Occipital lobe (tissue), 2 donors: ENCODE measurements around the gene NFYC. TPM values are rescaled to one million over a fixed set of nuclear protein-coding genes. Genes with fewer than 3 reads are reported as not detected.

ENCODE experiments used
- DNase-seq: peaks from one replicate; lab custom pipeline; 2025; lab: John Stamatoyannopoulos, UW
- total RNA-seq: library from RNA; depleted of rRNA; stranded (reverse); fragments of >200 nt; gene quantifications from one replicate; pipeline ENCODE4 v1.2.3, GENCODE V29; 2014

The NFYC gene
- total RNA-seq, 1 donor from 2014 or later: 34.6 TPM

DNA sequence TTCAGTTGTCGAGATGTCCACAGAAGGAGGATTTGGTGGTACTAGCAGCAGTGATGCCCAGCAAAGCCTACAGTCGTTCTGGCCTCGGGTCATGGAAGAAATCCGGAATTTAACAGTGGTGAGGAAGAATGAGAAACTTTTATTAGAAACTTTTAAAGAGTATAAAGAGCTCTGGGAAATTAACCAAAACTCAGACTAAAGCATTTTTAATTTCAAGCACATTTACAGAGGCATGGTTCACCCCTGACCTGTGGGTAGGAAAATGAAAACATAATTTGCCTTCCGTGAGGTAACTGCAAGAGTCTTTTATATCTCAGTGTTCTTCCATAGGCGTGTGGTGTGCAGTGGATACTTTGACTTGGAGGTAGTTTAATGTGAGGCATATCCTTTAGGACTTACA is 47.3 kb downstream of the NFYC start:
- DNase-seq: no peak

DNA sequence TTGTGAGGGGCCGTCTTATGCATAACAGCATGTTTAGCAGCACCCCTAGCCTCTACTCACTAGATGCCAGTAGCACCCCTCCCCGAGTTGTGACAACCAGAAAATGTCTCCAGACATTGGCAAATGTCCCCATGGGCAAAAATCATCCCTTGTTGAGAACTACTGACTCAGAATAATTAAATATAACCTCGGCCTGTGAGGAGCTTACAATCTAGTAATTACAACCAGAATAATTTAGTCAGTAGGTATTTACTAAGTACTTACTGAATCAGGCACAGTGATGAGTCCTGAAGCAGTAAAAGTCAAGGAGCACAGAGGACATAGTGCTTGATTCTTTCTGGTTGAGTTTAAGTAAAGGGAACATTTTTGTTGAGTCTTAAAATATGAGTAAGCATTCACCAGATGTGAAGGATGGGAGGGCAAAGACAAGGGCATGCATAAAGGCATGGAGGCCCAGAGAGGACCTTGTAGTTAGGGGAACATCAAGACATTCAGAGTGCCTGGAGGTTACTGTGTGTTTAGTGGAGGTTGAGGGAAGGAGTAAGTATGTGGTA is 48.0 kb downstream of the NFYC start:
- no peak for DNase-seq

DNA sequence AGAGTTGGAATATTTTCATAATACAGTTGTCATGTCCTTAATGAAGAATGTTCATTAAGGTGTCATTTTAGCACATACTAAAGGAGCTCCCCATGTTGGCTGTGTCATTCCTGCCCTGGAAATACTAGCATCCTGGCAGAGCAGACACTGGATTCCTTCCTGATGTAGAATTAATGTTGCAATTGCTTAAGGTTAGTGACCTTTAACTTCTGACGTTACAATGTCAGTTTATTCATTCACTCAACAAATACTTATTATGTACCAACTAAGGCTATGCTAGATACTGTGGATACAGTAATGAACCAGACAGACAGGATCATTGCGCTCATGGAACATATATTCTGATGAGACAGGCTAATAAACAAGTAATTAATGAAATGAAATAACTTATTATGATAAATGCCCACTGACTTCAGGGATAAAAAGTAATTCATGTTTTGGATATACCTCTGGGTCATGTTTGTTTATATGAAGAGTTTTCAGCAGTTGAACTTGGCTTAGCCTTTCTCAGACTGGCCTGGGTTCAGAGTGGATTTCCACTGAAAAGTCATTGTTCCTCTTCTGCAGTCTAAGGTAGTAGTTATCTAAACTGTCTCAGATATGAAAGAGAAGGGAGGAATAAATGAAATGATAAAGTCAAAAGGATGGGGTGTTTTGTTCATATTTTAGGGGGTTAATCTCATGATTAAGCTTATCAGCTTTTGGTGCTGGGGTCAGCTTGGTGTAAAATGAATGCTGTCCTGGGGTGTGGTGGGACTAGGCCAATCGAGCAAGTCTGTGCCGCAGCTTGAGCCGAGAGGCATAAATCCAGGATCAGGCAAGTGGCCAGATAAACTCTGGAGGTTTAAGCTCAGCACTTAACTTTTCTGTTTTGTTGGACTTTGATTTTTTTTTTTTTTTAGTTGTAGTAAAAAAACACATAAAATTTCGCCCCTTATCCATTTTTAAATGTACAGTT is 48.8 kb downstream of the NFYC start:
- no peak for DNase-seq

DNA sequence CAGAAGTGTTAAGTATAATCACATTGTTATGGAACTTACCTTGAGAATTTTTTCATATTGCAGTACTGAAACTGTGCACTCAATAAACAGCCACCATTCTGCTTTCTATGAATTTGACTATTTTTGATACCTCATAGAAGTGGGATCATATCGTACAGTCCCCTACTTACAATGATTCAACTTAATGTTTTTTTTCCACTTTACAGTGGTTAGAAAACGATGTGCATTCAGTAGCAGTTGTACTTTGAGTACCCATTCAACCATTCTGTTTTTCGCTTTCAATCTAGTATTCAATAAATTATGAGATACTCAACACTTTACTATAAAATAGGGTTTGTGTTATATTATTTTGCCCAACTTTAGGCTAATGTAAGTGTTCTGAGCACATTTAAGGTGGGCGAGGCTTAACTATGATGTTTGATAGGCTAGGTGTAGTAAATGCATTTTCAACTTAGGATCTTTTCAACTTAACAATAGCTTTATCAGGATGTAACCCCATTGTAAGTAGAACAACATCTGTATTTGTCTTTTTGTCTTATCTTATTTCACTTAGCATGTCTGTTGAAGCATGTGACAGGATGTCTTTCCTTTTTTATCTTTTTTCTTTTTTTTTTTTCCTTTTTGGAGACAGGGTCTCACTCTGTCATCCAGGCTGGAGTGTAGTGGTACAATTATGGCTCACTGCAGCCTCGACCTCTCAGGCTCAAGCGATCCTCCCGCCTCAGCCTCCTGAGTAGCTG is 49.7 kb downstream of the NFYC start:
- no peak for DNase-seq

DNA sequence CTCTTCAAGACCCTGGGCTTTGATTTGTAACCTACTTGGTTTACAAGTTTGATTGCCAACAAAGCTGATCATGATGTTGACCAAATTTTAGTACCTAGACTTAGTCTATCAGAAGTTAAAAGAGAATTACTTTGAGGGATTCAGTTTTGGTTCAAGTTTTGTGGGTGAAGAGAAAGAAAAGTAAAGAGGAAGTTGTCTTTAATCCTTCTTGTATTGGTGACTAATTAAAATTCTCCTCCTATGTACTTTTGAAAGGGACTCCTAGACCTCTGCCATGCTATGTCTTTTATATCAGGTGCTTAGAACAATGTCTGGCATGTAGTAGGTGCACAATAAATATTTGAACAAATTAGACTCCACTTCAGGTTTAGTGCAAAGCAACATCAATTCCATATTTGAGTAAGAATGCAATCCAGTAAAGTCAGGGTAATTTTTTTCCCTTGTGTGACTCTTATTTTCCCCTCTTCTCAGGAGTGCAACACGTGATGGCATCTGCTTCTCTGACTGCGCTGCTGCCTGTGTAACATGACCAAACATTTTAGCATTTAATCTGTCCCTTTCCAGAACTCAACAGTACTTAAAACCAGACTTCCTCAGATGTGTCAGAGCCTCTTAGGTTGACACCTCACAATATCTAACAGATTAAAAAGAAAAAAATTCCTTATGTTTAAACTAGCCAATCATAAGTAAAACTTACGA is 51.0 kb downstream of the NFYC start:
- no peak for DNase-seq

DNA sequence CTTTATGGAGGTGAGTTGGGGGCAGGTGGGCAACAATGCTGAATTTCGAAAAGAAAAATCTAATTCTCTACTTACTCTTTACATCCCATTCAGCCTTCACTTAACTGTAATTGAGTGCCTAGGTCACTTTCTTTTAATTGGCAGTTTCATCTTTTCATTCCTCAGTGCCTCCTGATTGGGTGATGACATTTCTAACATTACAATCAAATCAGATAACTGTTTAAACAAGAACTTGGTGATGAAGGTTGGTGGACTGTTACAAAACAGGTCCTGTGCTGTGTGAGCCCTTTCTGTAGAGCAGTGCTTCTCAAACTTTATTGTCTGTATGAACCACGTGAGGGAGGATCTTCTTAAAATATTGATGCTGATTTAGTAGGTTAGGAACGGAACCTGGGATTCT is 51.9 kb downstream of the NFYC start:
- DNase-seq: no peak

DNA sequence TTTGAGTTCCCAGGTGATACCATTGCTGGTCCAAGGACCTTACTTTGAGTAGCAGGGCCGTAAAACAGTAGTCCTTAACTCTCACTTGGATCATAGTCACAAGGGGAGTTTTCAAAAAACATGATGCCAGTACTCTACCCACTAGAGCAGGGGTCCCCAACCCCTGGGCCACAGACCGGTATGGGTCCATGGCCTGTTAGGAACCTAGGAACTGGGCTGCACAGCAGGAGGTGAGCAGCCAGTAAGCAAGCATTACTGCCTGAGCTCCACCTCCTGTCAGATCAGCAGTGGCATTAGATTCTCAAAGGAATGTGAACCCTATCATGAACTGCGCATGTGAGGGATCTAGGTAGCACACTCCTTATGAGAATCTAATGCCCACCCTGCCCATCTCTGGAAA is 52.4 kb downstream of the NFYC start:
- no peak for DNase-seq

DNA sequence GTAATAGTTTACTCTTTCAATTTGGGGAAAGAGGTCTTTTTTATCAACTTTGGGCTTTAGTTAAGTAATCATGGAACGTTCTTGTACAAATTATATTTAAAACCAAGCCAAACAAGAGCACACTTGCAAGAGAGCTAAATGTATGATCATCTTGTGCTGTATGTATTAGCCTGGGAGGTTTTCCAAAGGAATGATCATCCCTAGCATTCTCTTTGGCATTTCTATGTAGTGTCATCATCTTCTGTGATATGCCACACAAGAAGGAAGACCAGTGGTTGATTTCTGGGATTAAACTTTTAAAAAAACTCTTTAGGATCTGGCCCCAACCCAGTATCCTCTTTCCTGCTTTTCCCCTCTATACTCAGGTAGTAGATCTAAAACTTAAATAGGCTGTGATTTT is 53.7 kb downstream of the NFYC start:
- no peak for DNase-seq

DNA sequence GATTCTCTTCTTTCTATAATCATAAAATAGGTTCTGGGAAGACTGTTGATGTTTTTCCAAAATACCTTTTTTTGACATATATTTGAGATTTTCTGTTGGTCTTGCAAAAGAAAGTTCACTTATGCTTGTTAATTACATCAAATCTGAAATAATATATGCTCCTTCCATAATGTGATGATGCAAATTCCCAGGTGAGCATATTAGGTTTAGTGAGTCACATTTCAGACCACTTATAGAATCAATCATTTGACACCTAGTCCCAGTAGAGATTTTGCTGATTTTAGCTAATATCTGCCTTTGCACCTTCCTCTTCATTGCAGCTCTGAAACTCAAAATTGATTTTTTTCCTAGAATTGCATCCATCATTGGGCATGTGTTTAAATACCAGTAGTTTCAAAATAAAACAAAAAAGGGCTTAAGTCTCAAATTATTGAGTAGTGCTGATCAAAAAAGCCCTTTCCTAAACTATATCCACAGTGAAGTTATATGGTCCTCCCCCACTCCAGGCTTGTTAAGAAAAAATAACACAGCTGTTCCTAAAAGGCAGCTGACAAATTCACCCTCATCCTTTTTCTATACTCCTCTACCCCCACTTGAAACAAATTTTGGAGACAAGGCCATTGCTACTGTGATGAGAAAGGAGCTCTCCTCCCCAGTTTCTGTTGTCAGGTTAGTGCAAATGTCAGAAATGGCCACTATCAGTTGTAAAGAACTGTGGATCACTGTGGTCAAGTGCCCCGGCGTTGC is 55.0 kb downstream of the NFYC start:
- DNase-seq: no peak

DNA sequence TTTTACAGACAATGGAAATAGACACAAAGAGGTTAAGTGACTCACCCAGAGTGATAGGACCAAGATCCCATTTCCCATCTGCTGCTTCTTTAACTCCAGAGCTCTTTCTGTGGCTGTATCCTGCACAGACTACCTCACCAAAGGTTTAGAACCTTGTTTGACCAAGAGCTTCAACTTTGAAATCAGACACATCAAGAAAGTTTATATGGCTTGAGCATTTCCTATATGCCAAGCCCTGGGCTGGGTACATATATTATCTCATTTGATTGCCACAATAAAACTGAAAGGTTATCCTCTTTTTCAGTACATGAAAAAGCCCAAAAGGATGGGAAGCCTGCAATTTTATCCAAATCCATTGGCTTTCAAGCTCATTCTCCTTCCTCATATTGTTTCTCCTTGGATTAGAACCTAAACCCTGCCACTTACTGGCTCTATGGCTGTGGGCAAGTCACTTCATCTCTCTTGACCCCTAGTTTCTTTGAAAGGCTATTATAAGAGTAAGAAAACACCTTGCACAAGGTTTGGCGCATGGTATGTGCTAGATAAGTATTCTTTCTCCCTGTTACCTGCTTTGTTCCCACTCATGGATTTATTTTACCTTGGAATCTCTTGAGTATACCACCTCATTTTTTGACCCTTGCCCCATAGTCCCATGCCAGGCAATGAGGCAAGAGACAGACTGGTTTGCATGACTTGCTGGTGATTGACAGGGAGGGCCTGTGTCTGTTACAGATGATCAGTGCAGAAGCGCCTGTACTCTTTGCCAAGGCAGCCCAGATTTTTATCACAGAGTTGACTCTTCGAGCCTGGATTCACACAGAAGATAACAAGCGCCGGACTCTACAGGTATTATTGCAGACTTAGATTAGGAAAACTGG is 57.6 kb downstream of the NFYC start:
- no peak for DNase-seq

DNA sequence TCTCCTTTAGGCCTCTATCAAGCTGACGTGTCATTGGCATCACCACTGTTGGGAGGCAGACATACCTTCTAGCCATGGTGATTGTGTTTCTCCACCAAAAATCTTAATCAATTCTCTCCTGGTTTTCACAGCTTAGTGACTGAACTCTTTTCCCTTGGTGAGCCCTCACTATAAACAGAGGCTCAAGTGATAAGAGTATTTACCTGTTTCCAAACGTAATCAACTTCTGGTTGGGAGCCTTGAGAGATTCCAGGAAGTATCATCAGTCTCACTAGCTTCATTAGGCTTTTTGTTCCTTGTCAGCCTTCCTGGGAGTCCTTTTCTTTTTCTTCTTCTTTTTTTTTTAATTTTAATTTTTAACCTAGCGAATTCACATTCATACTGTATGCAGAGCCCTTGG is 58.3 kb downstream of the NFYC start:
- DNase-seq: no peak

DNA sequence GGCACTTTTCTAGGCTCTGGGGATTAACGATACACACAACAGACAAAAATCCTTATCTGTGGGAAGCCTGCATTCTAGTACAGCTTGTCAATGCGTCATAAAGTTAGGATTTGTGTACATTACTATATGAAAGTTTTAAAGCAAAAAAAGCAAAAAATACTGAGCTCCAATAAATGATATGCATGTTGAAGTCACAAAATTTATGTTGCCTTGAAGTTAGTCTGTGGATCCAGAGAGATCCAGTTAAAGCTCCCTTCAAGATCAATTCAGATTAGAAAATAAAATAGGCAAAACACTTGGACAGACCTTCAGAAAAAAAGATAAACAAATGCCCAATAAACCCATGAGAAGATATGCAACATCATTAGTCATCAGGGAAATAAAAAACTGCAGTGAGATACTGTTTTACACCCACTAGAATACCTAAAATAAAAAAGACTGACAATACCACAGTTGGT is 59.0 kb downstream of the NFYC start:
- no peak for DNase-seq

DNA sequence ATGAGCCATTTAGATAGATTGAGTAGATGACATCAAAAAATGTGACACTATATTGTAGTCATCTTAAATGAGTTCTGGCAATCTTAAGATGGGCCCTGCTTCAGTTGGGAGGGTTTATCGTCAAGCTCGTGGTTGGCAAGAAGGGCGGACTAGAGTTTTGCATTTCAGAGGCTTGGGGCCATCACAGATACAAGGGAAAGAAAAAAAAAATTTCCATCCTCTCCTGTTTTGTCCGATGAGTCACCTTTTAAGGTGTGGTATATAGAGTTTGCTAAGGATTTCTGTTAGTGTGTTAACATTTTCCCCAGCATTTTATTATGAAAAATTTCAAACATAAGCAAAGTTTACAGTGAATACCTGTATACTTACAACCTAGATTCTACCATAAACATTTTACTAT is 60.3 kb downstream of the NFYC start:
- no peak for DNase-seq

DNA sequence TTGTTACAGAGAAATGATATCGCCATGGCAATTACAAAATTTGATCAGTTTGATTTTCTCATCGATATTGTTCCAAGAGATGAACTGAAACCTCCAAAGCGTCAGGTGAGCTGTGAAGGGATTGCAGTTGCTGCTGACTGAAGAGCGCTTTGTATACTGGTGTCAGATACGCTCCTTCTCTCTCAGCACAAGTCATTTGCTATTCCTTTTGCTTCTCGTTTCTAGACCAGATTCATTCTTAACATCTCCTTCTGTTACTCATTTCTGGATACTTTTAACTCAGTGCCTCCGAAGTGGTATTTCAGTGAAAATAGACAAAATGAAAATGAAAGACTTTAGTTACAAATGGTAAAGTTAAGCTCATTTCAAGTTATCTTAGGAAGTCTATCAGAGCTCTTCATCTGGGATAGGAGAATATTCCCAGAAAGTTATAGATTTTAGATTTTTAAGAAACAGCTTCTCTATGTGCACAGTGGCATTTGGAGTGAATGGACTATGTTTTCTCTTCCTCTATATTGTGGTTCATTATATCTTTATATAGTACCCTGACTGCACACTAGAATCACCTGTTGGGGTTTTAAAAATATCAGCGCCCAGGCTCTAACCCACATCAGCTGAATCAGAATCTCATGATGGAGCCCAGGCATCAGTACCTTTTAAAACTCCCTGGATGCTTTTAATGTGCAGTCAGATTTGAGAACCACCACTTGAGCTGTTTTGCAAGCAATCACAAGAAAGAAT is 61.8 kb downstream of the NFYC start:
- no peak for DNase-seq

DNA sequence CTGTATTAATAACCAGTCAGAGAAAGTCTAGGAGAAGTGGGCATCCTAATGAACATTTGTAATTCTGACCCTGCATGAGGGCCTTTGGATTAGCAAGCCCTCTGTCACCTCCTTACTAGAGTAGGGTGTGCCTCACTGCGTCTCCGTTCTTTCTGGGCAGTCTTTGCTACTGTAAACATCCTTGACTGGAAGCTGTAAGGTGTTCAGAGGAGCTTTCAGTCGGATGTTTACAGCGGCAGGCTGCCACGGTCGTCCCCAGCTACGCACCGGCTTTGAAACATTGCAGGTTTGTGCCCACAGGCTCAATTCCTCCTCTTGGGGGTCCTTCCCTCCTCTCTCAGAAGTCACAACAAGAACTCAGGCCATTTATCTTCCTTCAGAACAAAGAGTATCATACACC is 62.7 kb downstream of the NFYC start:
- DNase-seq: no peak

DNA sequence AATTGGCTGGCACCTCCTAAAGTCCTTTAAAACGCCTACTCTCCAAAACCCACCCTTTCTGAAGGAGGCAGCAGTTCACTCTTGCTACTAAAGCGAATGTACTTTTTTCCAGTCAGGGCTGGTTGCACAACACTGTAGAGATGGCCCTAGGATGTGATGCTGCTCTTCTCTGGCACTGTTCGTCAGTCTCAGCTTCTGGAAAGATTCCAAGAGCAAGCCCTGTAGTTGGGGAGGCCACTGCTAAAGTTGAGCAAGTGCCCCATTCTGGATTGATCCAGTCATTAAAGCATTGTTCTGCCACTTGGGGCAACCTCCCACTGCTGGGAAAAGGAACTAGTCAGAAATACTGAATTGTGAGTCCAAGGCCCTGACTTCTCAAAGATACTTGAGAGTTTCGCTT is 63.6 kb downstream of the NFYC start:
- DNase-seq: no peak

DNA sequence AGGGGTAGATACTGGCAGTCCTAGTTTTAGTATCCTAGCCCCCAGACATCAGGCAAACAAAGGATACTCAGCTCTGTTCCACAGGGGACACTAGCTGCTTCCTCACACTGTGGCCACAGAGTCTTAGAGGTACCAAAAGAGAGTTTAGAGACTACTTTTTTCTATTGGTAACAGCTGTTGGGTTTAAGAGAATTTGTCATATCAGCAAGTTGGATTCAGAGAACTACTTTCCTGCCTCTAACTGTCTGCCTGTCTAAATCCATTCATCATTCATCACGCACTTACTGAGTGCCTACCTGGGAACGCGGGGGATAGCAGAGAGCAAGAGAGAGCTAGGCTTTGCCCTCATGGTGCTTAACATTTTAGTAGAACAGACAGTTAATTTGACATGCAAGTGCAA is 65.0 kb downstream of the NFYC start:
- DNase-seq: no peak

DNA sequence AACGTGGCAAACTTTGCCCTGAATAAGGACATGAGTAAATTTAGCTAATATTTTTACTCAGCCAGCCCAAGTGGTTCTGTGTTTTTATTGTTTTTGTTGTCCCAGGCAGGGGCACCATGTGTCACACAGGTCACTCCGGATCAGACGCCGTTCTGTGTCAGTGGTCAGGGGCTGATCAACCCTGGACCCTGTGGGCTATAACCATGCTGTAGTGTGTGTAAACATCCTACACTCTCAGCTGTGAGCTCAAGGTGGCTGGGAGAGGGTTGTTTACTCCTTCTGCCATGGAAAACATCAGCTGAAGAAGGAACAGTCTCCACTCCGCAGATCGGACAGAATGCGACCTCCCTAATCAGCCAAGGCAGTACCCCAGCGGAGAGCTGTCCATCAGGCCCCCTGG is 65.6 kb downstream of the NFYC start:
- DNase-seq: no peak

DNA sequence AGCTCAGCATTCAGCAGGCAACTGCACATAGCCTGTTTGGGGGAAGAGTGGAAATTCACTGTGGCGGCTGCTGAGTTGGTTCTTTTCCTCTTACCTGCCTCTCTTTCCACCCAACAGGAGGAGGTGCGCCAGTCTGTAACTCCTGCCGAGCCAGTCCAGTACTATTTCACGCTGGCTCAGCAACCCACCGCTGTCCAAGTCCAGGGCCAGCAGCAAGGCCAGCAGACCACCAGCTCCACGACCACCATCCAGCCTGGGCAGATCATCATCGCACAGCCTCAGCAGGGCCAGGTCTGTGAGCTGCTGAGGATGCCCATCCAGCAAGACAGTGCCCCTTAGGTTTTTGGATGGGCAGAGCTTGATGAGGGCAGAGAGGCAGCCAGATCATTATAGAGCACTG is 66.5 kb downstream of the NFYC start:
- DNase-seq: no peak
